ENCODE results near the gene DYSF. TPM values are rescaled to one million over a fixed set of nuclear protein-coding genes. Genes with fewer than 3 reads are reported as not detected.

DYSF gene
- total RNA-seq, 1 experiment from 2014 or later: 5.5 TPM

- no CpG with 5 or more reads among the region's 20 CpGs for WGBS (ENCODE audit: extremely low coverage, insufficient read length, low lambda C conversion rate)
- TF ChIP-seq, protein P1, sequence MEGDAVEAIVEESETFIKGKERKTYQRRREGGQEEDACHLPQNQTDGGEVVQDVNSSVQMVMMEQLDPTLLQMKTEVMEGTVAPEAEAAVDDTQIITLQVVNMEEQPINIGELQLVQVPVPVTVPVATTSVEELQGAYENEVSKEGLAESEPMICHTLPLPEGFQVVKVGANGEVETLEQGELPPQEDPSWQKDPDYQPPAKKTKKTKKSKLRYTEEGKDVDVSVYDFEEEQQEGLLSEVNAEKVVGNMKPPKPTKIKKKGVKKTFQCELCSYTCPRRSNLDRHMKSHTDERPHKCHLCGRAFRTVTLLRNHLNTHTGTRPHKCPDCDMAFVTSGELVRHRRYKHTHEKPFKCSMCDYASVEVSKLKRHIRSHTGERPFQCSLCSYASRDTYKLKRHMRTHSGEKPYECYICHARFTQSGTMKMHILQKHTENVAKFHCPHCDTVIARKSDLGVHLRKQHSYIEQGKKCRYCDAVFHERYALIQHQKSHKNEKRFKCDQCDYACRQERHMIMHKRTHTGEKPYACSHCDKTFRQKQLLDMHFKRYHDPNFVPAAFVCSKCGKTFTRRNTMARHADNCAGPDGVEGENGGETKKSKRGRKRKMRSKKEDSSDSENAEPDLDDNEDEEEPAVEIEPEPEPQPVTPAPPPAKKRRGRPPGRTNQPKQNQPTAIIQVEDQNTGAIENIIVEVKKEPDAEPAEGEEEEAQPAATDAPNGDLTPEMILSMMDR (conservative IDR thresholded peaks at IDR 0.05): no peak
- no peak overlapping the region for H4K5ac ChIP-seq (ENCODE audit: insufficient read length, low read depth, low read length)
Observed at GRCh38 chr2:71506222-71507153, 53.1 kb downstream of the DYSF start.

More at GRCh38 chr2:71506222-71507153, 53.1 kb downstream of the DYSF start:
- H3K56ac ChIP-seq (ENCODE audit: insufficient read length, low read depth, low read length): no peak overlapping the region
- H3K27ac ChIP-seq (ENCODE audit: insufficient read length, low read depth, low read length): no peak overlapping the region
- H3K36me3 Mint-ChIP-seq (ENCODE audit: insufficient read depth in 1 of 3, low read depth in 3 of 3): no peaks in the 10 kb centered on the region
- H3K79me2 ChIP-seq (ENCODE audit: insufficient read depth, low read length): no peaks in the 10 kb centered on the region
- H3K4ac ChIP-seq (ENCODE audit: low read depth, low read length): no peak overlapping the region
- H3K4me2 ChIP-seq (ENCODE audit: insufficient read depth, insufficient read length, low read length): no peak overlapping the region
- no peak overlapping the region for H2BK12ac ChIP-seq (ENCODE audit: insufficient read length, low read depth, low read length)
- no peaks in the 10 kb centered on the region for H3K9me3 Mint-ChIP-seq
- no peaks in the 10 kb centered on the region for H3K79me1 ChIP-seq (ENCODE audit: insufficient read depth, low read depth, low read length, poor library complexity, severe bottlenecking)
- H2BK15ac ChIP-seq (ENCODE audit: low read depth, low read length): no peak overlapping the region
- H2BK120ac ChIP-seq (ENCODE audit: low read depth, low read length, poor library complexity, severe bottlenecking): no peak overlapping the region
- peak overlapping the region in 2 of 3 experiments; percentile 39 to 70; a peak in 2 of 7 replicates for H3K27ac Mint-ChIP-seq
- no peaks in the 10 kb centered on the region for H3K9me3 ChIP-seq (ENCODE audit: control insufficient read depth, low read depth, low read length)
- no peak overlapping the region for H3K18ac ChIP-seq (ENCODE audit: insufficient read length, low read depth, low read length)
- no peaks in the 10 kb centered on the region for H3K4me1 ChIP-seq (ENCODE audit: insufficient read depth, low read length)
- H2BK5ac ChIP-seq (ENCODE audit: insufficient read length, low read length): no peak overlapping the region
- no peak overlapping the region for H2AK5ac ChIP-seq (ENCODE audit: insufficient read length, low read length)
- no peaks in the 10 kb centered on the region for H3K23me2 ChIP-seq (ENCODE audit: insufficient read length, low read depth, low read length, poor library complexity, severe bottlenecking)
- no peaks in the 10 kb centered on the region for H4K20me1 ChIP-seq (ENCODE audit: control insufficient read depth, insufficient read depth, insufficient read length)
- no peaks in the 10 kb centered on the region for H3K27me3 ChIP-seq (ENCODE audit: insufficient read depth, low read length)
- peaks cover 0 to 2% of the 10 kb centered on the region in 2 experiments; a peak in 2 of 4 replicates for H3K4me1 Mint-ChIP-seq
- H4K8ac ChIP-seq (replicated peaks; ENCODE audit: insufficient read length, low read depth, low read length): no peak overlapping the region
- H2BK20ac ChIP-seq (ENCODE audit: low read depth, low read length, poor library complexity, severe bottlenecking): no peak overlapping the region
- H2AFZ ChIP-seq (ENCODE audit: low read length): no peak overlapping the region
- no peak overlapping the region for H3K4me3 Mint-ChIP-seq
- H4K91ac ChIP-seq (ENCODE audit: insufficient read length, low read depth, low read length): no peak overlapping the region
- H3K27me3 Mint-ChIP-seq (ENCODE audit: low read depth): peaks cover 1% of the 10 kb centered on the region
- H3K23ac ChIP-seq (ENCODE audit: insufficient read length, low read depth, low read length): no peak overlapping the region
- no peak for DNase-seq
- no peak overlapping the region for H3K9ac ChIP-seq (ENCODE audit: extremely low read depth, insufficient read length, low read length)
- H3K14ac ChIP-seq (ENCODE audit: insufficient read depth, low read length): no peak overlapping the region
- H3T11ph ChIP-seq (ENCODE audit: low read length): no peak overlapping the region

Measured in H9 (cell line).